ENCODE measurements around the gene CPEB3.

The CPEB3 gene

GRCh38 chr10:92113911-92114600 is 176.8 kb downstream of the CPEB3 start:
- H3K27me3 ChIP-seq (ENCODE audit: insufficient read depth, low read length): no peaks in the 10 kb centered on the region
- H3K9me3 ChIP-seq (ENCODE audit: low read length): no peaks in the 10 kb centered on the region
- H3K36me3 ChIP-seq (ENCODE audit: insufficient read depth, low read length): no peaks in the 10 kb centered on the region
- H3K4me1 ChIP-seq (ENCODE audit: insufficient read depth, low read length): no peaks in the 10 kb centered on the region
- H2AFZ ChIP-seq (ENCODE audit: low read depth, low read length): no peak overlapping the region
- H3K4me3 ChIP-seq (ENCODE audit: low read length): no peak overlapping the region

GRCh38 chr10:92112462-92112861 is 178.4 kb downstream of the CPEB3 start:
- Histone ChIP-seq H3K36me3 (ENCODE audit: insufficient read depth, low read length) (no peaks in the 10 kb centered on the region), H3K4me3 (ENCODE audit: low read length) (no peak overlapping the region), H3K27me3 (ENCODE audit: insufficient read depth, low read length) (no peaks in the 10 kb centered on the region), H3K9me3 (ENCODE audit: low read length) (no peaks in the 10 kb centered on the region), H3K4me1 (ENCODE audit: insufficient read depth, low read length) (no peaks in the 10 kb centered on the region), H2AFZ (ENCODE audit: low read depth, low read length) (no peak overlapping the region)

- Histone ChIP-seq H3K9me3 (ENCODE audit: low read length) (no peaks in the 10 kb centered on the region), H3K4me1 (ENCODE audit: insufficient read depth, low read length) (no peaks in the 10 kb centered on the region), H3K36me3 (ENCODE audit: insufficient read depth, low read length) (no peaks in the 10 kb centered on the region), H3K4me3 (ENCODE audit: low read length) (no peak overlapping the region), H2AFZ (ENCODE audit: low read depth, low read length) (no peak overlapping the region), H3K27me3 (ENCODE audit: insufficient read depth, low read length) (no peaks in the 10 kb centered on the region)
Measured at GRCh38 chr10:92111336-92111939, 179.4 kb downstream of the CPEB3 start.

GRCh38 chr10:92110039-92110794 is 180.7 kb downstream of the CPEB3 start:
- H3K4me1 ChIP-seq (ENCODE audit: insufficient read depth, low read length): no peaks in the 10 kb centered on the region
- no peaks in the 10 kb centered on the region for H3K9me3 ChIP-seq (ENCODE audit: low read length)
- H3K4me3 ChIP-seq (ENCODE audit: low read length): no peak overlapping the region
- H2AFZ ChIP-seq (ENCODE audit: low read depth, low read length): no peak overlapping the region
- H3K36me3 ChIP-seq (ENCODE audit: insufficient read depth, low read length): no peaks in the 10 kb centered on the region
- no peaks in the 10 kb centered on the region for H3K27me3 ChIP-seq (ENCODE audit: insufficient read depth, low read length)

GRCh38 chr10:92108747-92109146 is 182.1 kb downstream of the CPEB3 start:
- H3K36me3 ChIP-seq (ENCODE audit: insufficient read depth, low read length): no peaks in the 10 kb centered on the region
- no peak overlapping the region for H2AFZ ChIP-seq (ENCODE audit: low read depth, low read length)
- H3K4me3 ChIP-seq (ENCODE audit: low read length): no peak overlapping the region
- no peaks in the 10 kb centered on the region for H3K4me1 ChIP-seq (ENCODE audit: insufficient read depth, low read length)
- no peaks in the 10 kb centered on the region for H3K9me3 ChIP-seq (ENCODE audit: low read length)
- H3K27me3 ChIP-seq (ENCODE audit: insufficient read depth, low read length): no peaks in the 10 kb centered on the region

GRCh38 chr10:92108120-92108519 is 182.8 kb downstream of the CPEB3 start:
- no peaks in the 10 kb centered on the region for H3K4me1 ChIP-seq (ENCODE audit: insufficient read depth, low read length)
- H3K36me3 ChIP-seq (ENCODE audit: insufficient read depth, low read length): no peaks in the 10 kb centered on the region
- no peak overlapping the region for H3K4me3 ChIP-seq (ENCODE audit: low read length)
- H3K9me3 ChIP-seq (ENCODE audit: low read length): no peaks in the 10 kb centered on the region
- H2AFZ ChIP-seq (ENCODE audit: low read depth, low read length): no peak overlapping the region
- H3K27me3 ChIP-seq (ENCODE audit: insufficient read depth, low read length): no peaks in the 10 kb centered on the region

GRCh38 chr10:92103376-92104090 is 187.3 kb downstream of the CPEB3 start:
- Histone ChIP-seq H3K4me3 (ENCODE audit: low read length) (no peak overlapping the region), H3K36me3 (ENCODE audit: insufficient read depth, low read length) (no peaks in the 10 kb centered on the region), H3K27me3 (ENCODE audit: insufficient read depth, low read length) (no peaks in the 10 kb centered on the region), H3K9me3 (ENCODE audit: low read length) (no peaks in the 10 kb centered on the region), H3K4me1 (ENCODE audit: insufficient read depth, low read length) (no peaks in the 10 kb centered on the region), H2AFZ (ENCODE audit: low read depth, low read length) (no peak overlapping the region)

- Histone ChIP-seq H2AFZ (ENCODE audit: low read depth, low read length) (no peak overlapping the region), H3K27me3 (ENCODE audit: insufficient read depth, low read length) (no peaks in the 10 kb centered on the region), H3K36me3 (ENCODE audit: insufficient read depth, low read length) (no peaks in the 10 kb centered on the region), H3K9me3 (ENCODE audit: low read length) (no peaks in the 10 kb centered on the region), H3K4me3 (ENCODE audit: low read length) (no peak overlapping the region), H3K4me1 (ENCODE audit: insufficient read depth, low read length) (no peaks in the 10 kb centered on the region)
Measured at GRCh38 chr10:92102601-92103213, 188.2 kb downstream of the CPEB3 start.

- no peaks in the 10 kb centered on the region for H3K4me1 ChIP-seq (ENCODE audit: insufficient read depth, low read length)
- H3K36me3 ChIP-seq (ENCODE audit: insufficient read depth, low read length): no peaks in the 10 kb centered on the region
- no peak overlapping the region for H3K4me3 ChIP-seq (ENCODE audit: low read length)
- H2AFZ ChIP-seq (ENCODE audit: low read depth, low read length): no peak overlapping the region
- no peaks in the 10 kb centered on the region for H3K9me3 ChIP-seq (ENCODE audit: low read length)
- no peaks in the 10 kb centered on the region for H3K27me3 ChIP-seq (ENCODE audit: insufficient read depth, low read length)
Measured at GRCh38 chr10:92094960-92095359, 195.9 kb downstream of the CPEB3 start.

GRCh38 chr10:92091965-92092364 is 198.9 kb downstream of the CPEB3 start:
- H2AFZ ChIP-seq (ENCODE audit: low read depth, low read length): no peak overlapping the region
- no peaks in the 10 kb centered on the region for H3K9me3 ChIP-seq (ENCODE audit: low read length)
- H3K36me3 ChIP-seq (ENCODE audit: insufficient read depth, low read length): no peaks in the 10 kb centered on the region
- no peaks in the 10 kb centered on the region for H3K27me3 ChIP-seq (ENCODE audit: insufficient read depth, low read length)
- no peak overlapping the region for H3K4me3 ChIP-seq (ENCODE audit: low read length)
- H3K4me1 ChIP-seq (ENCODE audit: insufficient read depth, low read length): no peaks in the 10 kb centered on the region

- Histone ChIP-seq H3K27me3 (ENCODE audit: insufficient read depth, low read length) (no peaks in the 10 kb centered on the region), H3K36me3 (ENCODE audit: insufficient read depth, low read length) (no peaks in the 10 kb centered on the region), H3K4me1 (ENCODE audit: insufficient read depth, low read length) (no peaks in the 10 kb centered on the region), H3K9me3 (ENCODE audit: low read length) (no peaks in the 10 kb centered on the region), H2AFZ (ENCODE audit: low read depth, low read length) (no peak overlapping the region), H3K4me3 (ENCODE audit: low read length) (no peak overlapping the region)
Measured at GRCh38 chr10:92087750-92088395, 203.0 kb downstream of the CPEB3 start.

GRCh38 chr10:92082583-92083280 is 208.1 kb downstream of the CPEB3 start:
- no peaks in the 10 kb centered on the region for H3K9me3 ChIP-seq (ENCODE audit: low read length)

More at GRCh38 chr10:92082583-92083280, 208.1 kb downstream of the CPEB3 start:
- Histone ChIP-seq H3K4me1 (ENCODE audit: insufficient read depth, low read length) (no peaks in the 10 kb centered on the region), H3K36me3 (ENCODE audit: insufficient read depth, low read length) (no peaks in the 10 kb centered on the region), H2AFZ (ENCODE audit: low read depth, low read length) (no peak overlapping the region), H3K4me3 (ENCODE audit: low read length) (no peak overlapping the region), H3K27me3 (ENCODE audit: insufficient read depth, low read length) (no peaks in the 10 kb centered on the region)

Measured in neuron (in vitro differentiated cells).